Parathyroid adenoma (tissue), 2 donors: ENCODE data around the gene ITPK1.

Experiments used
- H2AFZ ChIP-seq: fragments of 300-600 bp; sonication (generic); one replicate; pipeline ENCODE4 v1.7.0; 2017; ENCODE audit warnings: antibody characterized with exemption, mild to moderate bottlenecking
- H3K27ac ChIP-seq: fragments of 300-600 bp; sonication (generic); one replicate; pipeline ENCODE4 v1.7.0; 2017
- H3K27me3 ChIP-seq: fragments of 300-600 bp; sonication (generic); one replicate; pipeline ENCODE4 v1.7.0; 2017; ENCODE audit warnings: low read length; ENCODE audit not compliant: control insufficient read depth, insufficient read depth
- H3K36me3 ChIP-seq: fragments of 300-600 bp; sonication (generic); one replicate; pipeline ENCODE4 v1.7.0; 2017; ENCODE audit warnings: low read length; ENCODE audit not compliant: control insufficient read depth, insufficient read depth
- H3K4me1 ChIP-seq: fragments of 300-600 bp; sonication (generic); one replicate; pipeline ENCODE4 v1.7.0; 2017; ENCODE audit warnings: control low read depth
- H3K4me2 ChIP-seq: fragments of 300-600 bp; sonication (generic); one replicate; pipeline ENCODE4 v1.7.0; 2017; ENCODE audit warnings: low read length
- H3K4me3 ChIP-seq: fragments of 300-600 bp; sonication (generic); one replicate; pipeline ENCODE4 v1.7.0; 2017; ENCODE audit warnings: low read depth, low read length
- H3K79me2 ChIP-seq: fragments of 300-600 bp; sonication (generic); one replicate; pipeline ENCODE4 v1.7.0; 2017; ENCODE audit warnings: control low read depth
- H3K9ac ChIP-seq: fragments of 300-600 bp; sonication (generic); one replicate; pipeline ENCODE4 v1.7.0; 2017; ENCODE audit warnings: mild to moderate bottlenecking
- H3K9me3 ChIP-seq: fragments of 300-600 bp; sonication (generic); one replicate; pipeline ENCODE4 v1.7.0; 2017; ENCODE audit warnings: low read length; ENCODE audit not compliant: control insufficient read depth
- TF ChIP-seq, protein P1 (sequence below): fragments of 300-600 bp; sonication (generic); IDR thresholded peaks from one replicate; pipeline ENCODE4 v1.7.0; 2017; ENCODE audit warnings: antibody characterized with exemption, mild to moderate bottlenecking
- donor health status: primary hyperparathyroidism.

The ITPK1 gene

DNA sequence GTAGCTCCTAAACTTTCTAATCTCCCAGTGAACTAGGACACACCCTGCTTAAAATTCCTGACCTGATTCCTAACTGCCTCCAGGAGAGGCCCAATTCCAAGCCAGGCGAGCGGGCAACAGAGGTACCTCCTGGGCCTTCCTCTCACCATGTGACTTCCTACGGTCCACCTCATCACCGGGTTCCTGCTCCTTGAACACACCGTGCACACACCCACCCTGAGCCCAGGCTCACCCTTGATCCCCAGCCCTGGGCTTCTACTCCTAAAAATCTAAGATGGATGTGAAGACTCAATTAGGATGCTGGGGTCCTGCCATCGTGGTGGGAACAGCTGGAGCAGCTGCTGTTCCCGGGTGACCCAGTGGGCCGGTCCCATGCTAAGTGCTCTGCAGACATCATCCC is 124.2 kb downstream of the ITPK1 start:
- no peak overlapping the region for H2AFZ ChIP-seq
- H3K79me2 ChIP-seq: peaks cover 12% of the 10 kb centered on the region
- H3K27me3 ChIP-seq: no peaks in the 10 kb centered on the region
- H3K9me3 ChIP-seq: no peaks in the 10 kb centered on the region
- TF ChIP-seq, protein P1, sequence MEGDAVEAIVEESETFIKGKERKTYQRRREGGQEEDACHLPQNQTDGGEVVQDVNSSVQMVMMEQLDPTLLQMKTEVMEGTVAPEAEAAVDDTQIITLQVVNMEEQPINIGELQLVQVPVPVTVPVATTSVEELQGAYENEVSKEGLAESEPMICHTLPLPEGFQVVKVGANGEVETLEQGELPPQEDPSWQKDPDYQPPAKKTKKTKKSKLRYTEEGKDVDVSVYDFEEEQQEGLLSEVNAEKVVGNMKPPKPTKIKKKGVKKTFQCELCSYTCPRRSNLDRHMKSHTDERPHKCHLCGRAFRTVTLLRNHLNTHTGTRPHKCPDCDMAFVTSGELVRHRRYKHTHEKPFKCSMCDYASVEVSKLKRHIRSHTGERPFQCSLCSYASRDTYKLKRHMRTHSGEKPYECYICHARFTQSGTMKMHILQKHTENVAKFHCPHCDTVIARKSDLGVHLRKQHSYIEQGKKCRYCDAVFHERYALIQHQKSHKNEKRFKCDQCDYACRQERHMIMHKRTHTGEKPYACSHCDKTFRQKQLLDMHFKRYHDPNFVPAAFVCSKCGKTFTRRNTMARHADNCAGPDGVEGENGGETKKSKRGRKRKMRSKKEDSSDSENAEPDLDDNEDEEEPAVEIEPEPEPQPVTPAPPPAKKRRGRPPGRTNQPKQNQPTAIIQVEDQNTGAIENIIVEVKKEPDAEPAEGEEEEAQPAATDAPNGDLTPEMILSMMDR: no peak
- H3K9ac ChIP-seq: no peak overlapping the region
- no peaks in the 10 kb centered on the region for H3K36me3 ChIP-seq
- H3K4me1 ChIP-seq: no peaks in the 10 kb centered on the region
- H3K27ac ChIP-seq: no peak overlapping the region
- H3K4me2 ChIP-seq: no peak overlapping the region
- H3K4me3 ChIP-seq: no peak overlapping the region

- Histone ChIP-seq H3K79me2 (peaks cover 12% of the 10 kb centered on the region), H3K4me3 (no peak overlapping the region), H2AFZ (no peak overlapping the region), H3K9ac (no peak overlapping the region), H3K27ac (no peak overlapping the region), H3K27me3 (no peaks in the 10 kb centered on the region), H3K4me1 (no peaks in the 10 kb centered on the region), H3K9me3 (no peaks in the 10 kb centered on the region), H3K36me3 (no peaks in the 10 kb centered on the region), H3K4me2 (no peak overlapping the region)
- TF ChIP-seq, protein P1: no peak
Observed at GRCh38 chr14:92990456-92991430, 125.0 kb downstream of the ITPK1 start.

- no peak overlapping the region for H3K9ac ChIP-seq
Observed at GRCh38 chr14:92988786-92989755, 126.7 kb downstream of the ITPK1 start.

GRCh38 chr14:92987713-92988510 is 127.8 kb downstream of the ITPK1 start:
- Histone ChIP-seq H3K9ac (no peak overlapping the region), H3K9me3 (no peaks in the 10 kb centered on the region), H3K79me2 (peaks cover 5% of the 10 kb centered on the region), H3K27ac (no peak overlapping the region), H3K4me3 (no peak overlapping the region), H3K36me3 (no peaks in the 10 kb centered on the region), H3K4me2 (no peak overlapping the region), H3K27me3 (no peaks in the 10 kb centered on the region), H3K4me1 (no peaks in the 10 kb centered on the region), H2AFZ (no peak overlapping the region)
- TF ChIP-seq, protein P1: no peak

More at GRCh38 chr14:92988786-92989755, 126.7 kb downstream of the ITPK1 start:
- no peak overlapping the region for H3K4me2 ChIP-seq
- no peak overlapping the region for H3K27ac ChIP-seq
- H3K9me3 ChIP-seq: no peaks in the 10 kb centered on the region
- no peak overlapping the region for H3K4me3 ChIP-seq
- no peaks in the 10 kb centered on the region for H3K27me3 ChIP-seq
- H3K4me1 ChIP-seq: no peaks in the 10 kb centered on the region
- TF ChIP-seq, protein P1: no peak
- H2AFZ ChIP-seq: no peak overlapping the region
- peaks cover 9% of the 10 kb centered on the region for H3K79me2 ChIP-seq
- H3K36me3 ChIP-seq: no peaks in the 10 kb centered on the region
